CD4-positive, alpha-beta T cell treated with Interleukin-6 at 100 ng/mL for 8 hours (primary cell): ENCODE measurements around the gene STYXL1.

Source experiments
- DNase-seq: peaks from one replicate; pipeline ENCODE4 v3.0.0-alpha.2; 2020; ENCODE audit warnings: mixed read lengths, low spot score

The STYXL1 gene

GRCh38 chr7:75993689-75994387 is 54.0 kb downstream of the STYXL1 start:
- no peak for DNase-seq

GRCh38 chr7:75992083-75992755 is 55.6 kb downstream of the STYXL1 start:
- DNase-seq = no peak

GRCh38 chr7:75991531-75992082 is 56.2 kb downstream of the STYXL1 start:
- DNase-seq = no peak

GRCh38 chr7:75989500-75990388 is 58.1 kb downstream of the STYXL1 start:
- no peak for DNase-seq

GRCh38 chr7:75988568-75989499 is 59.0 kb downstream of the STYXL1 start:
- DNase-seq = no peak

- DNase-seq = no peak
Observed at GRCh38 chr7:75987805-75988567, 59.8 kb downstream of the STYXL1 start.

GRCh38 chr7:75987026-75987804 is 60.6 kb downstream of the STYXL1 start:
- DNase-seq = no peak

GRCh38 chr7:75986147-75986781 is 61.5 kb downstream of the STYXL1 start:
- DNase-seq = no peak

- DNase-seq = no peak
Observed at GRCh38 chr7:75985518-75986146, 62.2 kb downstream of the STYXL1 start.

- DNase-seq = no peak
Observed at GRCh38 chr7:75985009-75985517, 62.7 kb downstream of the STYXL1 start.

- no peak for DNase-seq
Observed at GRCh38 chr7:75984130-75985008, 63.4 kb downstream of the STYXL1 start.

- DNase-seq = no peak
Observed at GRCh38 chr7:75983471-75984129, 64.2 kb downstream of the STYXL1 start.

GRCh38 chr7:75982306-75983064 is 65.3 kb downstream of the STYXL1 start:
- no peak for DNase-seq

GRCh38 chr7:75981453-75982305 is 66.1 kb downstream of the STYXL1 start:
- no peak for DNase-seq

GRCh38 chr7:75981203-75981452 is 66.7 kb downstream of the STYXL1 start:
- no peak for DNase-seq
